Activated T-helper 1 cell treated with anti-CD3 and anti-CD28 coated beads, Interleukin-12 subunit alpha, Interleukin-12 subunit beta, Interleukin-2, Interleukin-4 antibody, amounts not matched to agents 30 ng/mL and 10 ng/mL and 1 ng/mL, durations not matched to agents 14 hours and 24 hours and 36 hours (primary cell): ENCODE data around the gene NOTCH2. TPM values are rescaled to one million over a fixed set of nuclear protein-coding genes. Genes with fewer than 3 reads are reported as not detected.

Experiments used
- DNase-seq: peaks from one replicate; pipeline ENCODE4 v3.0.0; 2021; ENCODE audit warnings: low spot score
- H3K27ac Mint-ChIP-seq: one replicate; pipeline ENCODE4 v1.8.0; 2021; ENCODE audit warnings: mild to moderate bottlenecking, mixed read lengths
- H3K27me3 Mint-ChIP-seq: one replicate; pipeline ENCODE4 v1.8.0; 2022; ENCODE audit warnings: mild to moderate bottlenecking, moderate library complexity, mixed read lengths; ENCODE audit not compliant: insufficient read depth
- H3K36me3 Mint-ChIP-seq: one replicate; pipeline ENCODE4 v1.8.0; 2021; ENCODE audit warnings: low read depth, mixed read lengths
- H3K4me1 Mint-ChIP-seq: one replicate; pipeline ENCODE4 v1.8.0; 2021; ENCODE audit warnings: low read depth, mixed read lengths
- H3K4me3 Mint-ChIP-seq: one replicate; pipeline ENCODE4 v1.8.0; 2021; ENCODE audit warnings: mild to moderate bottlenecking, moderate library complexity, mixed read lengths
- H3K9me3 Mint-ChIP-seq: one replicate; pipeline ENCODE4 v1.8.0; 2021; ENCODE audit warnings: mixed read lengths
- intact Hi-C: fragments of 100-400 bp; cut with micrococcal nuclease; formaldehyde crosslinking; loops from one replicate; pipeline ENCODE4 v1.15.1; 2024
- total RNA-seq: library from RNA; stranded (reverse); gene quantifications from 2 replicates; pipeline ENCODE4 v1.2.3, GENCODE V29; 2022

Gene NOTCH2
- total RNA-seq, 1 donor from 2014 or later = 110 TPM

GRCh38 chr1:119895102-119895501 is 174.4 kb downstream of the NOTCH2 start:
- DNase-seq = no peak
- Mint-ChIP-seq H3K4me1 (peaks cover 35% of the 10 kb centered on the region), H3K36me3 (no peaks in the 10 kb centered on the region), H3K9me3 (no peaks in the 10 kb centered on the region), H3K4me3 (no peak overlapping the region), H3K27ac (no peak overlapping the region), H3K27me3 (peaks cover 3% of the 10 kb centered on the region)
- intact Hi-C loops = no loop called here

GRCh38 chr1:119893827-119894700 is 175.4 kb downstream of the NOTCH2 start:
- DNase-seq = no peak
- Mint-ChIP-seq H3K27me3 (peaks cover 6% of the 10 kb centered on the region), H3K4me1 (peaks cover 35% of the 10 kb centered on the region), H3K27ac (peak overlapping the region; percentile 26), H3K4me3 (peak overlapping the region; percentile 19), H3K9me3 (peaks cover 5% of the 10 kb centered on the region), H3K36me3 (peaks cover 2% of the 10 kb centered on the region)
- intact Hi-C loops = loop anchor here (5.0 kb wide), 1 partner anchor 73 kb away; no protein-coding TSS in a partner anchor

GRCh38 chr1:119893238-119893791 is 176.1 kb downstream of the NOTCH2 start:
- peaks cover 6% of the 10 kb centered on the region for H3K36me3 Mint-ChIP-seq
- H3K27ac Mint-ChIP-seq = peak overlapping the region; percentile 26
- no peak for DNase-seq
- peak overlapping the region; percentile 19 for H3K4me3 Mint-ChIP-seq
- peaks cover 35% of the 10 kb centered on the region for H3K4me1 Mint-ChIP-seq
- H3K27me3 Mint-ChIP-seq = peaks cover 8% of the 10 kb centered on the region
- peaks cover 12% of the 10 kb centered on the region for H3K9me3 Mint-ChIP-seq
- intact Hi-C loops = loop anchor here (5.0 kb wide), 1 partner anchor 74 kb away; no protein-coding TSS in a partner anchor

- Mint-ChIP-seq H3K36me3 (peaks cover 7% of the 10 kb centered on the region), H3K4me1 (peaks cover 35% of the 10 kb centered on the region), H3K27ac (no peak overlapping the region), H3K9me3 (peaks cover 14% of the 10 kb centered on the region), H3K4me3 (no peak overlapping the region), H3K27me3 (peaks cover 11% of the 10 kb centered on the region)
- no peak for DNase-seq
- intact Hi-C loops = loop anchor here (5.0 kb wide), 1 partner anchor 76 kb away; no protein-coding TSS in a partner anchor
Observed at GRCh38 chr1:119891386-119891785, 178.1 kb downstream of the NOTCH2 start.

- peaks cover 18% of the 10 kb centered on the region for H3K27me3 Mint-ChIP-seq
- H3K9me3 Mint-ChIP-seq = peaks cover 14% of the 10 kb centered on the region
- no peak overlapping the region for H3K4me3 Mint-ChIP-seq
- peaks cover 7% of the 10 kb centered on the region for H3K36me3 Mint-ChIP-seq
- intact Hi-C loops = loop anchor here (10.0 kb wide), 1 partner anchor 144 kb away; no protein-coding TSS in a partner anchor
- H3K4me1 Mint-ChIP-seq = peaks cover 20% of the 10 kb centered on the region
- DNase-seq = no peak
- H3K27ac Mint-ChIP-seq = no peak overlapping the region
Observed at GRCh38 chr1:119888476-119888875, 181.0 kb downstream of the NOTCH2 start.

- DNase-seq = no peak
- peaks cover 9% of the 10 kb centered on the region for H3K4me1 Mint-ChIP-seq
- H3K36me3 Mint-ChIP-seq = peaks cover 7% of the 10 kb centered on the region
- H3K9me3 Mint-ChIP-seq = peaks cover 14% of the 10 kb centered on the region
- intact Hi-C loops = loop anchor here (10.0 kb wide), 1 partner anchor 143 kb away; no protein-coding TSS in a partner anchor
- H3K4me3 Mint-ChIP-seq = no peak overlapping the region
- peaks cover 18% of the 10 kb centered on the region for H3K27me3 Mint-ChIP-seq
- H3K27ac Mint-ChIP-seq = no peak overlapping the region
Observed at GRCh38 chr1:119887427-119887826, 182.0 kb downstream of the NOTCH2 start.

- Mint-ChIP-seq H3K27me3 (peaks cover 20% of the 10 kb centered on the region), H3K27ac (no peak overlapping the region), H3K36me3 (peaks cover 7% of the 10 kb centered on the region), H3K4me3 (no peak overlapping the region), H3K9me3 (peaks cover 14% of the 10 kb centered on the region), H3K4me1 (no peaks in the 10 kb centered on the region)
- peak; percentile 33 for DNase-seq
- intact Hi-C loops = loop anchor here (10.0 kb wide), 1 partner anchor 141 kb away; no protein-coding TSS in a partner anchor
Observed at GRCh38 chr1:119885903-119886783, 183.3 kb downstream of the NOTCH2 start.

GRCh38 chr1:119884711-119885110 is 184.8 kb downstream of the NOTCH2 start:
- H3K27me3 Mint-ChIP-seq = peaks cover 31% of the 10 kb centered on the region
- no peak overlapping the region for H3K4me3 Mint-ChIP-seq
- no peaks in the 10 kb centered on the region for H3K4me1 Mint-ChIP-seq
- intact Hi-C loops = loop anchor here (10.0 kb wide), 1 partner anchor 140 kb away; no protein-coding TSS in a partner anchor
- peaks cover 14% of the 10 kb centered on the region for H3K9me3 Mint-ChIP-seq
- H3K27ac Mint-ChIP-seq = no peak overlapping the region
- H3K36me3 Mint-ChIP-seq = peaks cover 7% of the 10 kb centered on the region
- no peak for DNase-seq

GRCh38 chr1:119883826-119884225 is 185.6 kb downstream of the NOTCH2 start:
- Mint-ChIP-seq H3K27ac (no peak overlapping the region), H3K27me3 (peaks cover 29% of the 10 kb centered on the region), H3K4me1 (no peaks in the 10 kb centered on the region), H3K9me3 (peaks cover 7% of the 10 kb centered on the region), H3K36me3 (peaks cover 5% of the 10 kb centered on the region), H3K4me3 (no peak overlapping the region)
- DNase-seq = no peak
- intact Hi-C loops = loop anchor here (10.0 kb wide), 1 partner anchor 139 kb away; no protein-coding TSS in a partner anchor

- no peaks in the 10 kb centered on the region for H3K9me3 Mint-ChIP-seq
- H3K4me1 Mint-ChIP-seq = no peaks in the 10 kb centered on the region
- H3K4me3 Mint-ChIP-seq = no peak overlapping the region
- peaks cover 27% of the 10 kb centered on the region for H3K27me3 Mint-ChIP-seq
- intact Hi-C loops = loop anchor here (10.0 kb wide), 1 partner anchor 138 kb away; no protein-coding TSS in a partner anchor
- H3K36me3 Mint-ChIP-seq = no peaks in the 10 kb centered on the region
- H3K27ac Mint-ChIP-seq = no peak overlapping the region
- no peak for DNase-seq
Observed at GRCh38 chr1:119882132-119883049, 187.1 kb downstream of the NOTCH2 start.

GRCh38 chr1:119879510-119880434 is 189.7 kb downstream of the NOTCH2 start:
- peaks cover 18% of the 10 kb centered on the region for H3K27me3 Mint-ChIP-seq
- H3K27ac Mint-ChIP-seq = no peak overlapping the region
- DNase-seq = no peak
- no peaks in the 10 kb centered on the region for H3K36me3 Mint-ChIP-seq
- intact Hi-C loops = loop anchor here (10.0 kb wide), 1 partner anchor 135 kb away; no protein-coding TSS in a partner anchor
- H3K4me3 Mint-ChIP-seq = no peak overlapping the region
- H3K4me1 Mint-ChIP-seq = no peaks in the 10 kb centered on the region
- no peaks in the 10 kb centered on the region for H3K9me3 Mint-ChIP-seq
